GM19035 (cell line): Measurements from ENCODE around the gene PPM1J.
"Not testable (repeated sequence)": the region's sequence is repeated elsewhere in the genome, so short reads cannot be mapped to it uniquely, and the experiment has no call there.

Source experiments
- ATAC-seq: cut with Tn5 transposase; IDR thresholded peaks from one replicate; pipeline ENCODE4 v1.9.1; 2021; ENCODE audit not compliant: unreplicated experiment

PPM1J gene, protein sequence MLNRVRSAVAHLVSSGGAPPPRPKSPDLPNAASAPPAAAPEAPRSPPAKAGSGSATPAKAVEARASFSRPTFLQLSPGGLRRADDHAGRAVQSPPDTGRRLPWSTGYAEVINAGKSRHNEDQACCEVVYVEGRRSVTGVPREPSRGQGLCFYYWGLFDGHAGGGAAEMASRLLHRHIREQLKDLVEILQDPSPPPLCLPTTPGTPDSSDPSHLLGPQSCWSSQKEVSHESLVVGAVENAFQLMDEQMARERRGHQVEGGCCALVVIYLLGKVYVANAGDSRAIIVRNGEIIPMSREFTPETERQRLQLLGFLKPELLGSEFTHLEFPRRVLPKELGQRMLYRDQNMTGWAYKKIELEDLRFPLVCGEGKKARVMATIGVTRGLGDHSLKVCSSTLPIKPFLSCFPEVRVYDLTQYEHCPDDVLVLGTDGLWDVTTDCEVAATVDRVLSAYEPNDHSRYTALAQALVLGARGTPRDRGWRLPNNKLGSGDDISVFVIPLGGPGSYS

DNA sequence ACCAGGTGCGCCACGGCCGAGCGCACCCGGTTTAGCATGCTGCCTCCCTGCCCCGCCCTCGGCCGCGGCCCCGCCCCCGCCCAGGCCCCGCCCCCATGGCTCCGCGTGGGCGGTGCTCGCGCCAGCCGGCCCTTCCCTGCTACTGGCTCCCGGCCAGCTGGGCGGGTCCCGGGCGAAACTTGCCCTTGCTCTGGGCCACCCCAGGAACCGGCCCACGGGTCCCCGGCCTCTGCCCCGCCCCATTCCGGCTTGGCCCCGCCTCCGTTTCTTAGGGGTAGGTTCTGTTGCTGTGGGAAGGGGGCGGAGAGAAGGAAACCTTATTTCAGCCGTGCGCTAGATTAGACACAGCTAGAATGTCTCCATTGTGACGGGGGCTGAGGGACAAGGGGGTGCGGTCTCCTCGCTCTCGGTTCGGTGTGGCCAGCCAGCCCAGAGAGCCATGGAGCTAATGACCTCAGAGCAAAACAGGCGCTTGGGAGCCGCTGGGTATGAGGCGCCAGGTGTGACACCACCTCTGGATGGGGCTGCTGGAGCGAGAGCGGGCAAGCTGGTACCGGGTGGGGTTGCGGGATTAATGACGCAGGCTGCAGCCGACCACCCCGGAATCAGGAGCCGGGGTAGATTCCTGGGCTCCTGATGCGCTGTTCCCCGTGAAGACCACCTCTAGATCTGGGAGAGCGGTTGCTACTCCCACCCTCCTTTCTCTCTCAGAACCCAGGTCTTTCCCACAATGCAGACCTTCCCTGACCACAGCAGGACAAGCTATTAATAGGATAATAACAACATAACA, at the start of gene PPM1J:
TSS of gene PPM1J (minus strand) at position 69 of the 790 bp plus-strand sequence. CDS start at position 38, 31 bp downstream.
- peak; percentile 86 for ATAC-seq

DNA sequence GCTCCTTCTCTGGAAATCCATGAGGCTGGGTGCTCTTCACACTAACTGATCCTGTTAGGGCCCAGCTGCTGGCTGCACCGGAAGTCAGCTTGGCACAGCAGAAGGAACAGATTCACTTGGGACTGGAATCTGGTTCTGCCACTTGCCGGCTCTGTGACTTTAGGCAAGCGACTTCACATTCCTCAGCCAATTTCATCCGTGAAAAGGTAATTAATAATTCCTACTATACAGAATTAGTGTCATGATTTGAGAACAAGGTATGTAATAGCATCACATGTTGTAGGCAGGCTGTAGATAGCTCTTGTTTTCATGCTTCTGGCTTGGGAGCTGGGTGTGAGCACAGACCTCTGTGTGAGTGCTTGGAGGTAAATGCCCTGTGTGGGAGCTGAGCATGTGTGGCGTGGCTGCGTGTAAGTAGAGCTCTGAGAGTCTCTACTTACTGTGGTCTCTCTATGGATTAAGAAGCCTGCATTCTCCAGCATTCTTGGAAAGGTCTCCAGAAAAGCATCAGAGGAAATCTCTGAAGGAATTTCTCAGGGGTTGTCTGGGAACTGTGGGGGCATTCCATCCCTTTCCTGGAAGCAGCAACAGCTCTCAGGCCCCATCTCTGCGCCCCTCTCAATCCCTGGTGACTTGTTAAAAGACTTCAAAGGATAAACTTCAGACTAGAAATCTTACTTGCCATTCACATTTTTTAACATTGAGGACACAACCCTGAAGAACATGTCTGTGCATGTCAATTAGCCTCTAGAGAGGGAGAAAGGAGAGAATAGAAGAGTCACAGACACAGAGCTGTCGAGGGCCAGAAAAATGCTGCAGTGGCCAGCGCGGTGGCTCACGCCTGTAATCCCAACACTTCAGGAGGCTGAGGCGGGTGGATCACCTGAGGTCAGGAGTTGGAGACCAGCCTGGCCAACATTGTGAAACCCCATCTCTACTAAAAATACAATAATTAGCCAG, 47.7 kb upstream of the PPM1J start:
- no peak for ATAC-seq

DNA sequence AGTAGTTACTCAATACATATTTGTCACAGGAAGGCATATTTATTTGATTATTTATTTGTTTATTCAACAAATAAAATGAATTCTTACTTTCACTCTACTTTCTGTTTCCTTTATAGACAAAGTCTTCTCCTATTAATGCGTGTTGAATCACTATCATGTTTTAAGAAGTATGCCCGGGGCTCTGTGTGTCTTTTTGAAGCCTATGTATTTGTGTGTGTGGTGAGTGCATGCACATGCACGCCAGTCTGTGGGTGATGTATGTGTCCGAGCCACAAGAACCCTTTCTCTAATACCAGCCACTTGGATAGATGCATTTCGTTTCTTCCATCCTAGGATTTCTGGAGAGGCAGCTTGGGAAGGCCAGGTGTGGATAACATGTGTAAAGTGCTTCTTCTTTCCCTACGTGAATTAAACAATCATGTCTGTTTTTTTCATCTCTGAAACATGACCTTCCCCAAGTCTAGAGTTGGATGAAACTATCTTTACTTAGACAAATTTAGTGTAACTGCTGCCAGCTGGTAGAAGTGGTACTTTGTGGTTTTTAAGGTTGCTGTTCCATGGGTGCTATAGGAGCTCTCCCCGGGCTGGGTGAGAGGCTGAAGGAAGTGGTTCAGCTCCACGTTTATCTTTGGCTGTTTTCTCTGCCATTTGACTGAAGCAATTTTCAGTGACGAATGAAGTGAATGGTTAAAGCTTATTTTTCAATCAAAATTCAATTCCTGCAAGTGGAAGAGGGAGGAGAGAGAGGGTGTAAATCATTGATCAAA, 46.8 kb upstream of the PPM1J start:
- no peak for ATAC-seq

DNA sequence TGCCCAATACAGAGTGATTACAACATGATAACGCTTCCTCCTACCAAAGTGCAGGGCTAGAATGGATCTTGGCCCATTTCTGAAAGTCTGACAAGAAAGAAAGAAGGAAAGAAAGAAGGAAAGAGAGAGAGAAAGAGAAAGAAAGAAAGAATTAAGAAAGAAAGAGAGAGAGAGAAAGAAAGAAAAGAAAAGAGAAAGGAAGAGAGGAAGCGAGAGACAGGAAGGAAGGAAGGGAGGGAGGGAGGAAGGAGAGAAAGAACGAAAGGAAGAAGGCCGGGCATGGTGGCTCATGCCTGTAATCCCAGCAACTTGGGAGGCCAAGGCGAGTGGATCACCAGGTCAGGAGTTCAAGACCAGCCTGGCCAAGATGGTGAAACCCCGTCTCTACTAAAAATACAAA, 44.1 kb upstream of the PPM1J start:
- ATAC-seq = no peak

DNA sequence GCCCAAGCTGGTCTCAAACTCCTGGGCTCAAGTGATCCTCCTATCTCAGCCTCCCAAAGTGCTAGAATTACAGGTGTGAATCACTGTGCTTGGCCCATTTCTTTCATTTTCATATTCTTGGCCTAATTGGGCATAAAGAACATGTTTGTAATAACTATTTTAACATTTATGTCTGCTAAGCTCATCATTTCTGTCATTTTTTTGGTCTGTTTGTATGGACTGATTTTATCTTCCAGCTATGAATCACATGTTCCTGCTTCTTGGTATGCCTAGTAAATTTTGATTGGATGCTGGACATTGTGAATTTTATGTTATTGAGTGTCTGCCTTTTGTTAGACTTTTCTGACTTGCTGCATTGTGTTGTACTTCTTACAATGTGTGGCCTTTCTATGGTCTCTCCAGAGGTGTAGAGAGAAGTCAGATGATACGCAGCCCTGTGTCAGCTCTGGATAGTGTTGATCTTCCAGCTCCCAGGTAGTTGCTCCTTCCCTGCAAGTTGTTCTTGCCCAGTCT, 39.0 kb upstream of the PPM1J start:
- no peak for ATAC-seq

DNA sequence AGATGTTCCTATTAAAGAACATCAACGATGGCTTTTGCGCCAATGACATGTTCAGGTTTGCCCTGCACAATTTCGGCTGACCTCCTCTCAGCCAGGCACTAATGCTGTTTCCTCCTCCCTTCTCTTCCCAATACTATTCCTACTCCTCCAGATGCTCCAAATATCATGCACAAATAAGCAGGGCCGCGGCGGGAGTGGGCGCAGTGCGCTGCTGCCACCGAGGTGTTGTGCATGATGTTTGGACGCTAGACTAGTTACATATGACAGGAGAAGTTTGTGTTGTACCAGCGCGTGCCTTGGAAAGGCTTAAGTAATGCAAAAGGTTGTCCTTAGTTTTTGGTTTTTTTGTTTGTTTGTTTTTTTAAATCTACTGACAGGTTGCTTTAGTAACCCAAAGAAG, 33.3 kb upstream of the PPM1J start:
- no peak for ATAC-seq

DNA sequence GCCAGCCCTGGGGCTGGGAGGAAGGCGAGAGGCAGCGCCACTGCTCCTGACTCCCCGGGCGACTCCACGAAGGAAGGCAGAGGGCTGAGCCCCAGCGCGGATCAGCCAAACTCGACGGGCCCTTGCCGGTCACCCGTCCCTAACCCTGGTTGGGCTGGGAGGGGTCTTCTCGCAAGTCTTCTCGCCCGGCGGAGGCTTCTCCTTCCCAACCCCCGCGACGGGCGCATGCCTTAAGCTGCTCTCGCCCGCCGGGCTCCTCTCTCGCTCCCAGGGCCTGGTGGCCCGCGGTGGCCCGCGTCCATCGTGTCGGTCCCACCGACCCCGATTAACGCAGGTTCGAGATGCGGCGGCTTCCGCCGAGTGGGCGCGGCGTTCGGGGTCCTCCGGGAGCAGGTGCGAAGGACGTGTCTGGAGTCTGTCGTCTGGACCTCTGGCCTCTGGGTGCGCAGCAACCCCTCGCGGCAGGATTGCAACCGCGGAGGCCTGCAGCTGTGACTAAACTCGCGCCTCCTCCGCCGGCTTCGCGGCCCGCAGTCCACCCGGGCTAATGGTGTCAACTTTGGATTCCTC, 29.0 kb upstream of the PPM1J start:
- ATAC-seq = no peak

DNA sequence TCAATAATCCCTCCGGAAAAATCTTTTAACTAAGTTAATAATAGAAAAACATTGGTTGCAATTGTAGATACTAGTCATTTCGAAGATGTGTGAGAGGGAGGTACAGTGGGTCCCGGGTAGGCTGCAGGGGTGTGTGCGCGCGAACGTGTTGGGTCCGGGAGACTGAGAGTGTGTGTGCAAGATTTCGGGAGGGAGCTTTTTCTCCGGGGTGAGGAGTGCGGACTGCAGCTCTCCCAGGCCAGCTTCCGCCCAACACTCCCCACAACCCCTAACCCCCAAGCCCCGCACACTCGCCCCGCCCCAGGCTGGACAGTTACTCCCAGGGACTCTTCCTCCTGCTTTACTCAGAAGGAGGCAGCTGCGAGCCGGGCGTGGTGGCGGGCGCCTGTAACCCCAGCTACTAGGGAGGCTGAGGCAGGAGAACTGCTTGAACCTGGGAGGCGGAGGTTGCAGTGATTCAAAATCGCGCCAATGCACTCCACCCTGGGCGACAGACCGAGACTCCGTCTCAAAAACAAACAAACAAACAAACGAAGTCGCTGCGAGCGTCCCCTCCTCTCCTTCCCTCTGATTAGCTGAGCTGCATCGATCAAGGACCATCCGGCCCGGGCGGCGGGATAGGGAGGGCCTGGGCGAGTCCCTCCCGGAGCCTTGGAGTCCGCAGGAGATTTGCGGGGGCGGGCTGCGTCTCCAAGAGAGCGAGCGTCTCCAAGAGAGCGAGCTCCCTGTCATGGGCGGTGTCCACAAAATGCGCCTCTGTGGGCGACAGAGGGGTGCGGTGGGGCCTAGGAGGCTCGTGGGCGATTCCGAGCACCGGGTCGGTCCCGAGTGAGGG, 28.3 kb upstream of the PPM1J start:
- ATAC-seq = no peak

DNA sequence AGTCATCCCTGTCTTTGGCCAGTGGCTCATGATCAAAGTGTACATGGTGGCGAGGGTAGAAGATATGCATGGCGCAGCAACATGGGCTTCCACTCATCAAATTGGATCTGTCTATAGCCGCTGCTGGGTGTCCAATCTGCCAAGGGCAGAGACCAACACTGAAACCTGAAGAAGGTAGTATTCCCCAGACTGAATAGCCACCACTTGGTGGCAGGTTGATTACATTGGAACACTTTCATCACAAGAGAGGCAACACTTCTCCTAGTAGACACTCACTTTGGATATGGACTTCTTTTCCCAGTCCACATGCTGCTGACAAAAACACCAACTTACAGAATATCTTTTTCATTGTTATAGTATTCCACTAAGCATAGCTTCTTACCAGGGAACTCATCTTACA, 22.4 kb upstream of the PPM1J start:
- ATAC-seq = no peak

DNA sequence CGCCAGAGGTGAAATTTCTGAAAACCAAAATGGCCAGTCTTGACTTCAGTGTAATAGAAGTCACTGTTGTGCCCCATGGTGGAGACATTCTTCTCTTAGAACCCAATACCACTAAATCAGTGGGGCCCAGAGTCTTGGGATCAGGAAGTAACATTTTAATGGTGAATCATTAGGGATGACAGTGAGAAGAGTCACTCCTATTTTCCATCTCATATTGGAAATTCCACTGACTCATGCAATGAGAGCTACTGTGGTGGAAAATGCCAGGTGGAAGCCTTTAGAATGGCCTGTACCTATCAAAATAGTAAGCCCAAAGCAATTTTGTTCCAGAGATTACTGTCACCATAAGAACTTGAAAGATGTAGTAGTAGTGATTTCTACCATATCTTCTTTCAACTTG, 20.6 kb upstream of the PPM1J start:
- no peak for ATAC-seq

DNA sequence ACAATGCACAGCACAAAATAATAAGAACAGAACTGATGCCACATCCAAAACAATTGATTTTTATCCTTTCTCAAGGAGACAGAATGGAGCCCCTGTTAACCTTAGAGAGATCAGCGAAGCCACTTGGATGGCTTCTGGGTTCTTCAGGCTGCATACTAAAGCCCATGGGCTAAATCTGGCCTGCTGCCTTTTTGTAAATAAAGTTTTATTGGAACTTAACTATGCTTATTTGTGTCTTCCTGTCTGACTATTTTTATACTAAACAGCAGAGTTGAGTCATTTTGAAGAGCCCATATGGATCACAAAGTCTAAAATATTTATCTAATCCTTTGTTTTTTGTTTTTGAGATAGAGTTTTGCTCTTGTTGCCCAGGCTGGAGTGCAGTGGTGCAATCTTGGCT, 16.3 kb upstream of the PPM1J start:
- no peak for ATAC-seq

DNA sequence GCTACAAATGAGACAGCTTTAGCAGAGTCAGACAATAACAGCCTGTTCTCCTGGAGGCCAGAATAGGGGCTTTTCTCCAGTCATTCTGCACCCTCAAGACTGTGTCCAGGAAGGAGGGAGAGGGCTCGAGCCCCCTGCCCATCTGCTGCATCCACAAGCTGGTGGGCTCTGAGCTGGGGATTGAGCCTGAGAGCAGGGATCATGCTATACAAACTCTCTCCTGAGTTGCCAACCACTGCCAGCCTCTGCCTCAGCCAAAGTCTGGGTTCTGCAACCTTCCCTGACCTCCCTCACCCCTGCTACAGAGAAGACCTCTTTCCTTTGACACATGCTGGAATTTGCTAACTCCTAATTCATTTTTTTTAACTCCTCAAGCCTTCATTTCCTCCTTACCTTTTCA, 14.8 kb upstream of the PPM1J start:
- no peak for ATAC-seq

DNA sequence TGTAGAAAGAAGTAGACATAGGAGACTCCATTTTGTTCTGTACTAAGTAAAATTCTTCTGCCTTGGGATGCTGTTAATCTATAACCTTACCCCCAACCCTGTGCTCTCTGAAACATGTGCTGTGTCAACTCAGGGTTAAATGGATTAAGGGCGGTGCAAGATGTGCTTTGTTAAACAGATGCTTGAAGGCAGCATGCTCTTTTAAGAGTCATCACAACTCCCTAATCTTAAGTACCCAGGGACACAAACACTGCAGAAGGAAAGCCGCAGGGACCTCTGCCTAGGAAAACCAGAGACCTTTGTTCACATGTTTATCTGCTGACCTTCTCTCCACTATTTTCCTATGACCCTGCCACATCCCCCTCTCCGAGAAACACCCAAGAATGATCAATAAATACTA, 13.9 kb upstream of the PPM1J start:
- not testable (repeated sequence) for ATAC-seq

DNA sequence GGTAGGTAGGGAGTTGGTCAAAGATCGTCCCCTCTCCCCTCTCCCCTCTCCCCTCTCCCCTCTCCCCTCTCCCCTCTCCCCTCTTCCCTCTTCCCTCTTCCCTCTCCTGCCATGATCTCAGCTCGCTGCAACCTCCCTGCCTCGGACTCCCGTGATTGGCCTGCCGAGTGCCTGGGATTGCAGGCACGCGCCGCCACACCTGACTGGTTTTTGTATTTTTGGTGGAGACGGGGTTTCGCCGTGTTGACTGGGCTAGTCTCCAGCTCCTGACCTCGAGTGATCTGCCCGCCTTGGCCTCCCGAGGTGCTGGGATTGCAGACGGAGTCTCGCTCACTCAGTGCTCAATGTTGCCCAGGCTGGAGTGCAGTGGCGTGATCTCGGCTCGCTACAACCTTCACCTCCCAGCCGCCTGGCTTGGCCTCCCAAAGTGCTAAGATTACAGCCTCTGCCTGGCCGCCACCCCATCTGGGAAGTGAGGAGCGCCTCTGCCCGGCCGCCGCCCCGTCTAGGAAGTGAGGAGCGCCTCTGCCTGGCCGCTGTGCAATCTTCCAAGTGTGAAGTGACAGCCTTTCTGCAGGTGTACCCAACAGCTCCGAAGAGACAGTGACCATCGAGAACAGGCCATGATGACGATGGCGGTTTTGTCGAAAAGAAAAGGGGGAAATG, 13.3 kb upstream of the PPM1J start:
- not testable (repeated sequence) for ATAC-seq

DNA sequence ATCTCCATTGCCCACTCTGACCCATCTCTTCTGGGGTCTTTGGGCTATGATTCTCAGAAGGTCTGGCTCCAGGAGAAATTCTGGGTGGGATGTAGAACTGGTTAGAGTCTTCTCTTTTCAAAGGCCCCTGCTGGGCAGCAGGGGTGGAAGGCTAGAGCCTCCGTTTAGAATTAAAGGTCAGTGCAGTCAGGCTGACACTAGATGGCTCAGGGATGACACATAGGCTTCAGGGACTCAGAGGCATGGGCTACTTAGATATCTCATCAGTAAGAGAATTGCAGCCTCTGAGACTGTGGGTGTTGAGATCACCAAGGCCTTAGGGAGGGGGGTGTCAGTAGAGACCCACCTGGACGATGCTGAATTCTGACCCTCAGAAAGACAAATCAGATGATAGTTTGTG, 12.6 kb upstream of the PPM1J start:
- ATAC-seq = no peak

DNA sequence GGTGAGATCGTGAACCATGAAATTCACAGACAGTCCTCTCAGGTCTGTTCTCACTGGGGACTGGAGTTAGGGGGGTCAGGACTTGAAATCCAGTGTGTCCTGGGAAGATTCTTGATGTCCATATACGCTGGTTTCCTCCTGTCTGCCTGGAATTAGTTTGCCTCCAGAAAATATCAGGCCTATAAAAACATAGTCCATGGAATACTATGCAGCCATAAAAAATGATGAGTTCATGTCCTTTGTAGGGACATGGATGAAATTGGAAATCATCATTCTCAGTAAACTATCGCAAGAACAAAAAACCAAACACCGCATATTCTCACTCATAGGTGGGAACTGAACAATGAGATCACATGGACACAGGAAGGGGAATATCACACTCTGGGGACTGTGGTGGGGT, 9.1 kb upstream of the PPM1J start:
- not testable (repeated sequence) for ATAC-seq

DNA sequence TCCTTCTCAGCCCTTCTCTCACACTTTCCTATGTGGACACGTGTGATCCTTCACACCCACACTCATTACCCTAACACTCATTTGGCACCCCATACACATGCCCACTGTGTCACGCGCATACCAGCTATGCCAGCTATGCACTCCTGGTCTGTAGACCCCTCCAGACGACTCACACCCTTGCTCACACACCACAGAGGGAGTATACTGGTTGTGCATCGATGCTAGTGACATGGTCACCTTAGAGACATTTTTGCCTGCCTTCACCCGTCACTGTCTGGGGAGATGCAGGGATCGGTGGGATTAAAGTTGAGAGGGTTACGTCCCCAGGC, 8.3 kb upstream of the PPM1J start:
- ATAC-seq = no peak
